ENCODE results near the gene CHRNA1. TPM values are rescaled to one million over a fixed set of nuclear protein-coding genes. Genes with fewer than 3 reads are reported as not detected.

Gene CHRNA1
- total RNA-seq, 1 experiment from 2014 or later: not detected

- no peak overlapping the region for H3K27ac ChIP-seq (ENCODE audit: low read depth, low read length)
- no peaks in the 10 kb centered on the region for H4K20me1 ChIP-seq (ENCODE audit: insufficient read depth)
- no peak for TF ChIP-seq POLR2A (IDR thresholded peaks at IDR 0.05; ENCODE audit: borderline replicate concordance, extremely low read depth, insufficient read depth, insufficient read length)
- no peak overlapping the region for H3K4me3 ChIP-seq (replicated peaks in 1 of 2; ENCODE audit: low read depth in 1 of 2, low read length in 2 of 2)
- intact Hi-C loops (cut with micrococcal nuclease): no loop called here
- H3K9ac ChIP-seq (ENCODE audit: low read length): no peak overlapping the region
- ChIA-PET CTCF (interaction anchor here (1.3 kb wide), 1 partner anchor 8 kb away, joined by 3 read pairs; no protein-coding TSS in a partner anchor), POLR2A (no interaction called here), RAD21 (ENCODE audit: low non-redundant PET in 1 of 2, low total read pairs in 2 of 2, uncharacterized antibody in 2 of 2, unreplicated experiment in 2 of 2) (no interaction called here)
- ATAC-seq: no peak
- H3K9me2 ChIP-seq (ENCODE audit: insufficient read depth): no peaks in the 10 kb centered on the region
- H3K4me1 ChIP-seq (ENCODE audit: control insufficient read depth in 1 of 2, insufficient read depth in 2 of 2, low read length in 2 of 2): peaks cover 0 to 7% of the 10 kb centered on the region in 2 experiments; a peak in 1 of 4 replicates
- no peak overlapping the region for H3K4me2 ChIP-seq (ENCODE audit: low read length)
- H3K27me3 ChIP-seq (ENCODE audit: insufficient read depth, low read length): no peaks in the 10 kb centered on the region
- no peaks in the 10 kb centered on the region for H3K9me3 ChIP-seq (ENCODE audit: control insufficient read depth in 1 of 2, insufficient read depth in 1 of 2, low read depth in 1 of 2, low read length in 2 of 2)
- no peaks in the 10 kb centered on the region for H3K36me3 ChIP-seq (ENCODE audit: control insufficient read depth in 1 of 2, insufficient read depth in 2 of 2, low read length in 2 of 2)
- no peak for DNase-seq (ENCODE audit: low read depth, low spot score)
- BruUV-seq (replicated peaks): no TSS peak
- no peaks in the 10 kb centered on the region for H3K79me2 ChIP-seq (ENCODE audit: insufficient read depth, low read length)
- no peak overlapping the region for H2AFZ ChIP-seq (ENCODE audit: low read depth, low read length, poor library complexity, severe bottlenecking)
Measured at GRCh38 chr2:174779361-174779928, 15.2 kb upstream of the CHRNA1 start.

- Histone ChIP-seq H2AFZ (ENCODE audit: low read depth, low read length, poor library complexity, severe bottlenecking) (no peak overlapping the region), H3K9me2 (ENCODE audit: insufficient read depth) (no peaks in the 10 kb centered on the region), H3K4me3 (replicated peaks in 1 of 2; ENCODE audit: low read depth in 1 of 2, low read length in 2 of 2) (no peak overlapping the region), H3K4me1 (ENCODE audit: control insufficient read depth in 1 of 2, insufficient read depth in 2 of 2, low read length in 2 of 2) (peaks cover 0 to 7% of the 10 kb centered on the region in 2 experiments; a peak in 1 of 4 replicates), H3K9ac (ENCODE audit: low read length) (no peak overlapping the region), H3K4me2 (ENCODE audit: low read length) (no peak overlapping the region), H3K36me3 (ENCODE audit: control insufficient read depth in 1 of 2, insufficient read depth in 2 of 2, low read length in 2 of 2) (no peaks in the 10 kb centered on the region), H4K20me1 (ENCODE audit: insufficient read depth) (no peaks in the 10 kb centered on the region), H3K27ac (ENCODE audit: low read depth, low read length) (no peak overlapping the region), H3K79me2 (ENCODE audit: insufficient read depth, low read length) (no peaks in the 10 kb centered on the region), H3K9me3 (ENCODE audit: control insufficient read depth in 1 of 2, insufficient read depth in 1 of 2, low read depth in 1 of 2, low read length in 2 of 2) (no peaks in the 10 kb centered on the region), H3K27me3 (ENCODE audit: insufficient read depth, low read length) (no peaks in the 10 kb centered on the region)
- ChIA-PET RAD21 (ENCODE audit: low non-redundant PET in 1 of 2, low total read pairs in 2 of 2, uncharacterized antibody in 2 of 2, unreplicated experiment in 2 of 2) (no interaction called here), POLR2A (no interaction called here), CTCF (no interaction called here)
- TF ChIP-seq RAD21 (IDR thresholded peaks at IDR 0.05; ENCODE audit: low read depth): no peak
- TF ChIP-seq TCF7L2 (IDR thresholded peaks at IDR 0.05; ENCODE audit: borderline replicate concordance, extremely low read depth, insufficient read depth, insufficient read length): no peak
- ATAC-seq: no peak
- no peak for DNase-seq (ENCODE audit: low read depth, low spot score)
- BruUV-seq (replicated peaks): no TSS peak
- intact Hi-C loops (cut with micrococcal nuclease): no loop called here
Measured at GRCh38 chr2:174778085-174778981, 14.1 kb upstream of the CHRNA1 start.
